ENCODE measurements around the gene FARS2.

FARS2 gene

DNA sequence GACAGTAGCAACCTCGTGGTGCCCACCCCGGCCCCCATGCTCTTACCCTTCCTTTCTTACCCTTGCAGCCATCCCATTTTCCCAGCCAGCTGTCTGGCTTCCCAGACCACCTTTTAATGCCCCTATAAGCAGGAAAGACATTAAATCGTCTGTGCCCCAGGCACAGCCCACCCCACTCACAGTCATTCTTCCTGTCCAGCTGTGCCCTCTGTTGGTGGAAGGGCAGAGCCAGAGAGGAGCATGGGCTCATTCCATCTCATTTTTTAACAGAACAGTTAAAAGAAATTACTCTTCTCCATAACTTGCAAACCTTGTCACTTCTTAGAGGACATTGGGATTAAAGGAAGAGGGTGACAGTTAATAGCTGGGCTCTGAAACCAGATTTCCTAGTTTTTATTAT, 504.9 kb downstream of the FARS2 start:
- no peak for TF ChIP-seq GATA2 (IDR thresholded peaks at IDR 0.05; ENCODE audit: low read depth, low read length)
- no peak for TF ChIP-seq GATA3 (IDR thresholded peaks at IDR 0.05; ENCODE audit: low read depth, low read length)

GRCh38 chr6:5767471-5767870, 506.2 kb downstream of the FARS2 start:
- TF ChIP-seq GATA2 (IDR thresholded peaks at IDR 0.05; ENCODE audit: low read depth, low read length) (no peak), GATA3 (IDR thresholded peaks at IDR 0.05; ENCODE audit: low read depth, low read length) (no peak)

DNA sequence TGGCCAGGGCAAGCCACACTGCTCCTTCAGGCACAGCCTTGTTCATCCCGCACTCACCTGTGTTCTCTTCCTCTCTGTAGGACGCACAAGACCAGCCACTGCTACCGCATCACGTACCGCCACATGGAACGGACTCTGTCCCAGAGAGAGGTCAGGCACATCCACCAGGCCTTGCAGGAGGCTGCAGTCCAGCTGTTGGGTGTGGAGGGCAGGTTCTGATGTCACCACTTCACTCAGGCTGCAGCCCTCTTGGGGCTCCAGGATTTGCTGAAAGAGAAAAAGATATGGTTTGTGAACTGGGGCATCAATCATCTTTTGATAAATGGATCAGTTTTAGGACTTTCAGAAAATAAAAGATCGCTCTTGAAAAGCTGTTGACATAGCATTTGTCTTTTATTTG, 509.9 kb downstream of the FARS2 start:
- no peak for TF ChIP-seq GATA2 (IDR thresholded peaks at IDR 0.05; ENCODE audit: low read depth, low read length)
- no peak for TF ChIP-seq GATA3 (IDR thresholded peaks at IDR 0.05; ENCODE audit: low read depth, low read length)

GRCh38 chr6:5771759-5772390, 510.6 kb downstream of the FARS2 start:
- TF ChIP-seq GATA3 (IDR thresholded peaks at IDR 0.05; ENCODE audit: low read depth, low read length), result no peak
- no peak for TF ChIP-seq GATA2 (IDR thresholded peaks at IDR 0.05; ENCODE audit: low read depth, low read length)

GRCh38 chr6:5772408-5773120, 511.3 kb downstream of the FARS2 start:
- no peak for TF ChIP-seq GATA2 (IDR thresholded peaks at IDR 0.05; ENCODE audit: low read depth, low read length)
- TF ChIP-seq GATA3 (IDR thresholded peaks at IDR 0.05; ENCODE audit: low read depth, low read length), result no peak

DNA sequence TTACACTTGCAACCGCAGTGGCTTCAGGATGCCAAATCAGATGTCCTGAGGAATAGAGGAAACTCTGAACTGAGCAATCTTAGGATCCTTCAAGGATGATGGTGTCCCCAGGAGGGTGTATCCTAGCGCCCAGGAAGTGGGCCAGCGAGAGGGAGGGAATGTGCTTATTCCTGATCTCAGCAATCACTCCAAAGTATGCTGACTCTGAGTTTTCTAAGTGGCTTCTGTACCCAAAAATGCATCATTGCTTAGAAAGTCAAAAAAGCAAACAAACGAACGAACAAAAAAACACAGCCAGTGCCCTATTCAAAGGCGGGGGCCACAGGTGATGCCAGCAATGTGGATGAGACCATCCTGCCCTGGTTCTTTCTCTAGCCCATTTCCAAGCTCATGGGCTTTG, 514.8 kb downstream of the FARS2 start:
- no peak for TF ChIP-seq GATA3 (IDR thresholded peaks at IDR 0.05; ENCODE audit: low read depth, low read length)
- no peak for TF ChIP-seq GATA2 (IDR thresholded peaks at IDR 0.05; ENCODE audit: low read depth, low read length)

- TF ChIP-seq GATA2 (IDR thresholded peaks at IDR 0.05; ENCODE audit: low read depth, low read length) (no peak), GATA3 (IDR thresholded peaks at IDR 0.05; ENCODE audit: low read depth, low read length) (no peak)
These were observed 515.5 kb downstream of the FARS2 start for GRCh38 chr6:5776706-5777390.

- TF ChIP-seq GATA2 (IDR thresholded peaks at IDR 0.05; ENCODE audit: low read depth, low read length) (no peak), GATA3 (IDR thresholded peaks at IDR 0.05; ENCODE audit: low read depth, low read length) (no peak)
These were observed 517.1 kb downstream of the FARS2 start for GRCh38 chr6:5778317-5778857.

DNA sequence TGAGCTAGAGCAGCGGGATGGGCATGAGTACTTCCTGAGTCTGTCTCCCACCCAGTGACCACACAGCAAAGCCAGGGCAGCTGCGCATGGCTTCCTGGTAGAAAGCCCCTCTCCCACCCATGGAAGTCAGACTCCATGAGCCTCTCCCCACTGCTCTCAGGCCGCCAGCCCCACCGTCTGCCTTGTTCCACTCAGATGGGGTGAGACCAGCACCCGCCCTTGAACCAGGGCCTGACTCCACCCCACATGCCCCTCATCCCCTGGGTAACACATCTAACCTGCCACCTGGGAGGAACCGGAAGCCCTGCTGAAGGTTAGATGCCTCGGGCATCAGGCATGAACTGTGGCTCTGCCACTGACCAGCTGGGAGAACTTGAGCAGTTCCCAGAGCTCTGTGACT, 517.6 kb downstream of the FARS2 start:
- TF ChIP-seq GATA2 (IDR thresholded peaks at IDR 0.05; ENCODE audit: low read depth, low read length), result no peak
- TF ChIP-seq GATA3 (IDR thresholded peaks at IDR 0.05; ENCODE audit: low read depth, low read length), result no peak

GRCh38 chr6:5781019-5781418, 519.7 kb downstream of the FARS2 start:
- TF ChIP-seq GATA3 (IDR thresholded peaks at IDR 0.05; ENCODE audit: low read depth, low read length), result no peak
- TF ChIP-seq GATA2 (IDR thresholded peaks at IDR 0.05; ENCODE audit: low read depth, low read length), result no peak

DNA sequence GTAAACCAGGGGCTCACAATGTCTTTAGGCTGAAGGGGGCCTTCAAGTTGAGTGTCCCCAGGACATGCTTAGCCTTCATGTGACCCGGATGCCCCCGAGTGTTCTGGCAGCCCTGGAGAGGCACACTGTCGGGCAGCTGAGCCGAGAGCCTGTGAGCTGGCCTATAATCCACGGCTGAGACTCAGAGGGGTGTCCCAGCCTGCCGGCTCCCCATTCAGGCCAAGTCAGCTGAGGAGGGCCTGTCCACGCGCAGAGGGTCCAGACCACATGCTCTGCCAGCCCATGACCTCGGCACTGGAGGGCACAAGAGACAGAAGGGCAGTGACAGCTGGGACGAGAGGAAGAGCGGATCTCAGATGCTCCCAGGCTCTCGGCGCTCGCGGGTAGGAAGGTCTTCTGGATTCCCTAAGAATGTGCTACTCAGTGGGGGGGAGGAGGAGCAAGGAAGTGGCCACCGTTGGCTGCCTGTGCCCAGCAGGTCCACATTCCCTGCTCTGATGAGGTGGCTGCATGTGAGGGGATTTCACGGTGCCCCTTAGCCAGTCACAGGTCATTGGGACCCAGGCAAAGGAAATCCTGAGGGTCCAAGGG, 520.7 kb downstream of the FARS2 start:
- TF ChIP-seq GATA3 (IDR thresholded peaks at IDR 0.05; ENCODE audit: low read depth, low read length) (no peak), GATA2 (IDR thresholded peaks at IDR 0.05; ENCODE audit: low read depth, low read length) (no peak)

DNA sequence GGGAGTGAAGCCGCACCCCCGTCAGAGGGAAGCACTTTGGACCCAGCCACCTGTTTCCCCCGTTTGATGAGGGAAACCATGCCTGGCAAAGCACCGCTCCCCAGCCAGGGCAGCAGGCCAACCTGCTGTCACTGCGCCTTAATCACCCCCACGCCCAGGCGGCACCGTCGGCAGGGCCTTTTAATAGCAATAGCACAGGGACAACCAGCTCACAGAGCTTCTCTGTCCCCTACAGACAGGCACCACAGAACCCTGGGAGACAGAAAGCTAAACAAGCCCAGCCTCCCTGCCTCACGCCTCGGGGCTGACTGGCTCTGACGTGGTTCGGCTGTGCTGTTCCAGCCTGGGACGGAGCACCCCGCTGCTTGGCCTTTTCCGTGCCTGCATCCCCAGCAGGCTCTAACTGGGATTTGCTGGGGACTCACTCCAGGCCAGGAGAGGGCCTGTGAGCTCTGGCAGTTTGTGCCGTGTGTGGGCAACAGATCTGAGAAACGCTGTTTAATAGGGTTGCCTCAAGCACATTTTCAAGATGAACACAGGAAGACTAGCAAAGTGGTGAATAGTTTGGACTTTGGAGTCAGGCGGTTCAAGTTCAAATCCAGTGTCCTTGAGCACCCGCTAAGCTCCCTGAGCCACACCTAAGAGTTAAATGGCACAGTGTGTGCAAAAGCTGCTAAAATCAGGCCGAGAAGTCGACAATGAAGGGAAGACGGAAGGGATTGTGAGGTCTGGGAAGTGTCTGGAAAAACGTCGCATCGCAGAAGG, 521.7 kb downstream of the FARS2 start:
- TF ChIP-seq GATA3 (IDR thresholded peaks at IDR 0.05; ENCODE audit: low read depth, low read length) (no peak), GATA2 (IDR thresholded peaks at IDR 0.05; ENCODE audit: low read depth, low read length) (no peak)

- TF ChIP-seq GATA2 (IDR thresholded peaks at IDR 0.05; ENCODE audit: low read depth, low read length), result no peak
- TF ChIP-seq GATA3 (IDR thresholded peaks at IDR 0.05; ENCODE audit: low read depth, low read length), result no peak
These were observed 522.3 kb downstream of the FARS2 start for GRCh38 chr6:5783584-5784089.
